GM21390 (cell line): ENCODE measurements around the gene RFNG.
A peak's percentile ranks its signal among the peaks of the same experiment; 100 is the strongest.
"Not testable (repeated sequence)": the region's sequence is repeated elsewhere in the genome, so short reads cannot be mapped to it uniquely, and the experiment has no call there.

ENCODE experiments used
- ATAC-seq: cut with Tn5 transposase; IDR thresholded peaks from one replicate; pipeline ENCODE4 v1.9.1; 2021; ENCODE audit not compliant: unreplicated experiment

RFNG gene

GRCh38 chr17:82046903-82047302 lies 4.7 kb downstream of the RFNG start:
- no peak for ATAC-seq

DNA sequence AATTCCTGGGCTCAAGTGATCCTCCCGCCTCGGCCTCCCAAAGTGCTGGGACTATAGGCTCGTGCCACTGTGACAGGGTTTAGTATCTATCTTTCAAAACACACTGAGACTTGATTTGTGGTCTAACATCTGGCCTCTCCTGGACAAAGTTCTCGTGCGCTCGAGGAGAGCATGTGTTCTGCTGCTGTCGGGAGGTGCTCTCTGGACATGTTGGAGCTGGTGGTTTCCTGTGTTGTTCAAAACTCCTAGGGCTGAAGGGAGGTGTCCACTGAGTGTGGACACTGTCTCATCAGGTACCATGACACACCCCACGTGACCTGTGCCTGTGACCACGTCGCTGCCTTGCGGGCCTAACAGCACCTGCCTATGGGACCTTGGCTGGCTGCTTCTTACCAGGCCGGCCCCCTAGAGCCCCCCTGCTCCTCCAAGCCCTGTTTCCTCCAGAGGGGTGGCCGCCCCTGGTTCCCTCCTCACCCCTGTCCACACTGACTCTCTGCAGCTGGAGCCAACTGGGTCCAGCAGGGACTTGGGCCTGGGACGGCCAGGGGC lies 5.6 kb downstream of the RFNG start:
- ATAC-seq = no peak

- no peak for ATAC-seq
Measured at GRCh38 chr17:82043507-82043906, 8.1 kb downstream of the RFNG start.

DNA sequence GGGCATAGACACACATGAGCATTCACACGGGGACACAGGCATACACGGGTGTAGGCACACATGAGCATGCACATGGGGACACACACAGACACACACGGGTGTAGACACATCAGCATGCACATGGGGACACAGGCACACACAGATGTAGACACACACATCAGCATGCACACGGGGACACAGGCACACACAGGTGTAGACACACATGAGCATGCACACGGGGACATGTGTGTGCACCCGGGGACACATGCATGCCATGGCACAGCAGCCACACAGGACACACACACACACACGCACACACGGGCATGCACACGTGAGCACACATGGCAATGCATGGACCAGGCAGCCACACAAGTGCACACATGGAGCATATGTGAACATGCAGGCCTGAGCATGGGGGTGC lies 9.0 kb downstream of the RFNG start:
- no peak for ATAC-seq

DNA sequence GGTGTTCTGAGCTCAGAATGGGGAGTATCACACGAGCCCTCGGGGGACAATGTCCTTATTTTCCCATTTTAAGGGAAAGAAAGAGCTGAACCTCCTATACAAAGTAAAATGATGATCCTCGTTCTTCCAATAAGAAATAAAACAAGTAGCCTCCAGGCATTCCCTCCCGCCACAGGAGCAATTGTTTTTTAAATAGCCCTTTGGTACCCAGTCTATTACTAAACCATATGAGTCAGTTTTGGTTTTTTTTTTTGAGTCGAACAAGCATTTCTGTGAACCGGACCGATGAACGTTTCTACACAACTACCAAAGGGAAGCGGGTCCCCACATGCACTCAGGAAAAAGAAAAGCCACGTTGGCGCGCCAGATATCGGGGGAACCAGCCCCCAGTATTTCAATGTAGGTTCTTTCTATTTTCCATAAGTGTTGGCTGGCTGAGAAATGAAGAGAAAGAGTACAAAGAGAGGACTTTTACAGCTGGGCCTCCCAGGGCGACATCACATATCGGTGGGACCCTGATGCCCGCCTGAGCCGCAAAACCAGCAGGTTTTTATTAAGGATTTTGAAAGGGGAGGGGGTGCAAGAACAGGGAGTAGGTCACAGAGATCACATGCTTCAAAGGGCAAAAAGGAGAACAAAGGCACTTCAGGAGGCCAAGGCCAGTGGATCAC lies 10.3 kb downstream of the RFNG start:
- no peak for ATAC-seq

DNA sequence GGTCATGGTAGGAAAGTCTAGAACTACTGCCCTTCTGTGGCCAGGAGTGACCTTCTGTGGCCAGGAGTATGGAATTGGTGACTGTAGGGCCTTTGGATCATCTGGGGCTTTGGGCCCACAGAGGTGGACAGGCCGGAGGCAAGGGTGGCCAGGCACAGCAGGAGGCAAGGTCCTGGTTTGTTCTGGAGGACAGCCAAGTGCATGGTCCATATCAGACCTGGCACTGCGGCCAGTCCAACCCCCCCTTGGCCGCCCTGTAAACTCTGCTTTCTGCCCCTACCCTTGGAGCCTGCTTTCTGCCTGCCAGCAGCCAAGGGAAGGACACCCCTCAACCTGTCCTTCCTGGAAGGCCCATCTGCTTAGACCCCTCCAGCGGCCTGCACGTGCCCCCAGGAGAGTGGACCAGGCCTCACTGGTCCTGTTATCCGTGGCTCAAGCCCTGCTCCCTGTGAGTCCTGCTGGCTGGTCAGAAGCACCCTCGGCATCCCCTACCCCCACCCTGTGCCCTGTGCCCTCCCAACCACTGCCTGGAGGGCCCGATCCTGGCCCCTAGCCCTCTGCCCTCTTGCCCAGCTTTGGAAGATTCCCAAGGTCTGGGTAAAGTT lies 11.8 kb downstream of the RFNG start:
- no peak for ATAC-seq

DNA sequence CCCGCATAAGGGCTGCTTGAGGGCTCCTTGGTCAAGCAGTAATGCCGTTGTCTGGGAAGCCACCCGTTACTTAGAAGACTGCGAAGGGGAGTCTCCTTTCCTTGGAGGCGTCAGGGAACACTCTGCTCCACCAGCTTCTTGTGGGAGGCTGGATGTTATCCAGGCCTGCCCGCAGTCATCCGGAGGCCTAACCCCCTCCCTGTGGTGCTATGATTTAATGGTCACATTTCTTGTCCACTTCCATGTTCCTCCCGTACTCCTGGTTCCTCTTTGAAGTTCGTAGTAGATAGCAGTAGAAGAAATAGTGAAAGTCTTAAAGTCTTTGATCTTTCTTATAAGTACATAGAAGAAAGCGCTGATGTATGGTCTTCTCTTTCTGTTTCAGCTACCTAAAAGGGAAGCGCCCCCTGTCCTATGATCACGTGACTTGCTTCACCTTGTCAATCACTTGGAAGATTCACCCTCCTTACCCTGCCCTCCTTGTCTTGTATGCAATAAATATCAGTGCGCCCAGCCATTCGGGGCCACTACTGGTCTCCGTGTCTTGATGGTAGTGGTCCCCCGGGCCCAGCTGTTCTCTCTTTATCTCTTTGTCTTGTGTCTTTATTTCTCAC lies 12.7 kb downstream of the RFNG start:
- ATAC-seq = not testable (repeated sequence)

DNA sequence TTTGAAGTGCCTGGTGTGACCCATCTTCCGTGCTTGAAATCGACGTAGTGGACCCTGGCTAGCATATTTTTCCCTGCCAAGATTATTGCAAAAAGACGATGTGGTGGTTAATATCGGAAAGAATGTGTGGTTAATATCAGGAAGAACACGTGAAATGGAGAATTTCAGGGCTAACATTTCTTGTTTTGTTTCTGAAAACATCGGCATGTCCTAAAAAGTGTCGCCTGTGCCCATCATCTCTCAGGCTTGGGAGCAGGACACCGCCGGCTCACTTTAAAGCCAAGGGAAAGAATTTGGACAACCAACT lies 13.8 kb downstream of the RFNG start:
- ATAC-seq = no peak

DNA sequence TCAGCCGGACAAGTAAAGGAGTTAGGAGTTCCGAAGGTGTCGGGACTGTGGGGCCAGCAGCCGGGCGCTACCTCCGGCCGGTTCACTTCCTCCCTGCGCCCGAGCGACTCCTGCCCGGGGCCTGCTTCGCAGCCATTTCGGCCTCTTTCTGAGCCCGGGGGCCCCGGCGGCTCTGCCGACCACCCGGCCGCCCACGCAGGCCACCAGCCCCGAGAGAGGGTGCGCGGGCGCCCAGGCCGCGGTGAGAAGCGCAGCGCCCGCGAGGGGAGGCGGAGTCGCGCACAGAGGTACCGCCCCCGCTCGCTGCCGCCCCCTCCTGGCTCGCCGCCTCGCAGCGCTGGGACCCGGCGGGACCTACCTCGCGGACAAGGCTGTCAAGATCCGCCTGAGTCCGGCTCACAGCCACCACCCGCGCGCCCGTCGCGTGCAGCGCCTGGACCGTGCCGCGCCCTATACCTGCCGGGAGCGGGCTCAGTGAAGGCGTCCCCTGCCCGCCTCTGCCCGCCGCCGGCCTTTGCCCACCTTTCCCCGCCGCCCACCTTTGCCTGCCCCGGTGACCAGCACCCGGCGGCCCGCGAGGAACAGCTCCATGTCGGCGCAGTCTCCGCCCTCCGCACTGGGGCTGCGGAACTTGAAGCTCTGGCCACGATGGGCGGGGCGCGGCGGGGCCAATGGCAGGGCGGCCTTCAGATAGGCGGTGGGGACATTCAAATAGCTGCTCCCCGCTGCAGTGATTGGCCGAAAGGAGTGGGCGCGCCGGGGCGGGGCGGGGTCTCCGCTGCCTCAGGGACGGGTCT lies 14.3 kb downstream of the RFNG start, which contains the start of gene DCXR:
Gene DCXR (minus strand): TSS at position 606 of the 797 bp plus-strand sequence. CDS start 15 bp downstream, at position 591.
- peak; percentile 80 for ATAC-seq

GRCh38 chr17:82036634-82037091 lies 14.9 kb downstream of the RFNG start:
- ATAC-seq = no peak

- no peak for ATAC-seq
Measured at GRCh38 chr17:82035956-82036633, 15.5 kb downstream of the RFNG start.

DNA sequence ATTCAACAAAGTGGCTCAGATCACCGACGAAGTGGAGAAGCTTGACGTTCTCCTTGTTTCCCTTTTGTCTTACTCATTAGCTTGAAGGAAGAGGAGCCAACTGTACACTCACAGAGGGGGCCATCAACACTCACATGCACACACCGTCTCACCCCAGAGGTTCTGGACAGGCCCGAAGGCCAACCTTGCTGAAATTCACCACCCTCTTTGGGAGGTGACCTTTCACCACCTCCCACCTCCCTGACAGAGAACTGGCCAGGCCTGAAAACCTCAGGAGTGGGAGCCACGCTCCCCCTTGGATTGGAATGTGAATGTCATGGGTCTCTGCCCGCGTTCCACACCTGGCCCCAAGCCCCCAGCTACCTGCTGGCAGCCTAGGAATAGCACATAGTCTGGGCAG lies 16.1 kb downstream of the RFNG start:
- no peak for ATAC-seq

DNA sequence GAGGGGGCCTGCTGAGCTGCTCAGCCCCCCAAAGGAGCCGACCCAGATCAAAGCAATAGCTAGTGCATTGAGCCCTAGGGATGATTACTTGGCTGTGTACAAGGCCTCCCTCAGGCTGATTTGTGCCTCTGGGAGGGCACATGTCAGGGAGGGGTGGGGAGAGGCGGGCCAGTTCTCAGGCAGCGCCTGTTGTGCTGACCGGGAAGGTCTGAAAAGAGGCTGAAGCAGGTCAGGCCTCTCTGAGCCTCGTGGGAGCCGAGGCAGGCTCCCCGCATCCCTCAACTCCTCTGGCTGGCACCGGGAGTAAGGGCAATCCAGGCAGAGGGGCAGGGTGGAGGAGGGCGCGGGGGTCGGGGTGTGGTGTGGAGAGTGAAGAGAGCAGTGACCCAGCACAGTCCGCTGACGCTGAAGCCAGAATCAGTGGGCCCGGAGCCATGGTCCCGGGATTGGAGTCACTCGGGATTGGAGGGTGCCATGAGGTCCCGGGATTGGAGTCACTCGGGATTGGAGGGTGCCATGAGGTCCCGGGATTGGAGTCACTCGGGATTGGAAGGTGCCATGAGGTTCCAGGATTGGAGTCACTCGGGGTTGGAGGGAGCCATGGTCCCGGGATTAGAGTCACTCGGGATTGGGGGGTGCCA lies 17.1 kb downstream of the RFNG start:
- ATAC-seq = no peak

DNA sequence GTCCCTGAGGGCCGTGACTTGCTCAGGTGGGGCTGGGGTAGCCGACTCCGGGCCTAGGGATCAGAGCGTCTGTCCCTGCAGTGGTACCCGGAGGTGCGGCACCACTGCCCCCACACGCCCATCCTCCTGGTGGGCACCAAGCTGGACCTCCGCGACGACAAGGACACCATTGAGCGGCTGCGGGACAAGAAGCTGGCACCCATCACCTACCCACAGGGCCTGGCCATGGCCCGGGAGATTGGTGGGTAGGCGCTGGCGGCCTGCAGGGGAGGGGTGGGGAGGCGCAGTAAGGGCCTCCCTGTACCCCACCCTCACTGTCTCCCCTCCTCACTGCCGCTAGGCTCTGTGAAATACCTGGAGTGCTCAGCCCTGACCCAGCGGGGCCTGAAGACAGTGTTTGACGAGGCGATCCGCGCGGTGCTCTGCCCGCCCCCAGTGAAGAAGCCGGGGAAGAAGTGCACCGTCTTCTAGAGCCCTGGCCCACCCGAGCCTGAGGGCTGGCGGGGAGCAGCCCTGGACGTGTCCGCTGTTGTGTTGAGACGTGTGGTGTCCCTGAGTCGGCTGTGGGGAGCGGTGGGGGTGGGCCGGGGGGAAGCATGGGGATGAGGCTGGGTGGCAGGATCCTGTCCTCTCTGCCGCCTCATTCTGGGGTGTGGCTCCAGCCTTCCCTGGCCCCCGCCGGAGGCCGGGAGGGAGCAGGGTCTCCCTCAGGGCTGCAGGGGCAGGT lies 18.1 kb downstream of the RFNG start:
- no peak for ATAC-seq

GRCh38 chr17:82031885-82032627 lies 19.6 kb downstream of the RFNG start:
- no peak for ATAC-seq

DNA sequence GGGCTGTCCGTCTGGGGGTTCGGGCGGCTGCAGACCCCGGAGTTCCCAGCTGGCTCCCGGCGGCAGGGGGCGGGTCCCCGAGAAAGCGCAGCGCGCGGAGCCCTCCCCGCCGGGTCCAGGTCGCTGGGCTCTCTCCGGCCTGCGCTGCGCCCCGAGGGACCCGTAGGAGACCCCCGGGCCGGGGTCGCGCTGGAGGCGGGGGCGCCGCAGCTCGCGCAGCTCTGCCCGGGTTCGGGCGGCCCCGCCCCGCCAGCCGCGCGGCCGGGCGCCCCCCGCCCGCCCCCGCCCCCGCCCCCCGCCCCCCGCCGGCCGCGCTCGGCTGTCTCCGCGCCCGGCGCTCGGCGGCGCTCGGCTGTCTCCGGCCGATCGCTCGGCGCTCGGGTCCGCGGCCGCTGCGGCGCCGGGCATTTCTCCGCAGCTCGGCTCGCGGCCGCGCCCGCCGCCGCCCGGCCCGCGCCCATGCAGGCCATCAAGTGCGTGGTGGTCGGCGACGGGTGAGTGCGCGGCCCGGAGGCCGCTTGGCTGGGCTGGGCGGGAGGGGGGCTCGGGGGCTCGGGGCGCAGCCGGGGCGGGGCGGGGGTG lies 20.2 kb downstream of the RFNG start, which contains the start of gene RAC3:
Gene RAC3 (plus strand): TSS at position 376 of the 582 bp plus-strand sequence. CDS start 84 bp downstream, at position 460.
- no peak for ATAC-seq

DNA sequence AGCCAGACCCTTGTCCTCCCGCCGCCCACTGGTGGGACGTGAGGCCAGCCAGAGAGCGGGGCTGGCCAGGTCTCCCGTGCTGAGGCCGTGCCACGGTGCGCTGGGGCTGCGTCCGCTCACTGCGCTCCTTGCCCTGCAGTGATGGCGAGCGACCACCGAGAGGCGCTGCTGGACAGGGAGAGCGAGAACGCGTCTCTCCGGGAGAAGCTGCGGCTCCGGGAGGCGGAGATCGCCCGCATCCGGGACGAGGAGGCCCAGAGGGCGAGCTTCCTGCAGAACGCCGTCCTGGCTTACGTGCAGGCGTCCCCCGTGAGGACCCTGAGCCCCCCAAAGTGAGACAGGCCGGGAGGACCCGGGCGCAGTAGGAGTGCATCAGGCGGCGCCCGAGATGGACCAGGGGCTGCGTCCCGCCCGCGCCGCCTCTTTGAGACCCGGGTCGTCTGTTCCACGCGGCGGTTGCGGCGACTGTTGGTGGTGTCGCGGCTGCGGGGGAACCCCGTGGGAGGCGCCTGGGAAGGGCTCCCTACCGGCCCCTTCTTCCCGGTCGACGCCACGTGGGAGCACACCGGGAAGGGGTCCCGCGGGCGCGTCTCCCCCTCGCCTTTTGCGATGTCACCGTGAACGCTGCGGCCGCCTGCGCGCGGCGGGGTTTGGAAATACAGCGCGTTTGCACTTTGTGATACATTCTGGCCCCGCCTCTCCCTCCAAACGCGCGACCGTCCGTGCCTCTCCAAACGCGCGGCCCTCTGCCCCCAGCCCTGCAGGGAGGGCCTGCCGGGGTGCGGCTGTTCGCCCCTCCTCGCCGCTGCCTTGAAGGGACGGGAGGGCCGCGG lies 20.9 kb downstream of the RFNG start:
- ATAC-seq = no peak
